CD4-positive, alpha-beta T cell treated with Interleukin-4 for 4 hours (primary cell): ENCODE measurements around the gene SLC29A3.
A peak's percentile ranks its signal among the peaks of the same experiment; 100 is the strongest.
"Not testable (repeated sequence)": the region's sequence is repeated elsewhere in the genome, so short reads cannot be mapped to it uniquely, and the experiment has no call there.

Experiments used
- DNase-seq: peaks from one replicate; pipeline ENCODE4 v3.0.0-alpha.2; 2020

Gene SLC29A3

DNA sequence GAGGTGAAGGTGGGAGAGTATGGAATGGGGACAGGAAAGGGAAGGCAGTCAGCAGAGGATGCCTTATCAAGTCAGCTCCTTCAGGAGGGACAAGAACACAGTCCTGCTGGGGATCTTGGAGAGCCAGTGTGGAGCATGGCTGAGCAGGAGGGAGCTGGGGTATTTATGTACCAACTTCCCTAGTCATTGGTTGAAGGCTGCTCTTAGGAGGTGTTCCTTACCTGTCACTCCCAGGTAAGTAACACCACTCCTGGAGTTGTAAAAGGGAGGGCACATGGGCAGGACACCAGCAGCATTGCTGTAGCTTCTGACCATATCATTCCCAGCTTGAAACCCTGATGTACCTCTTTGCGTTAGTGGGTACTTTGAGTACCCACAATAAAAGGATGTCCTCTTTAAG, 29.8 kb downstream of the SLC29A3 start:
- DNase-seq: no peak

GRCh38 chr10:71349406-71349805, 30.3 kb downstream of the SLC29A3 start:
- DNase-seq: no peak

- DNase-seq: no peak
Observed at GRCh38 chr10:71351087-71351486, 32.0 kb downstream of the SLC29A3 start.

DNA sequence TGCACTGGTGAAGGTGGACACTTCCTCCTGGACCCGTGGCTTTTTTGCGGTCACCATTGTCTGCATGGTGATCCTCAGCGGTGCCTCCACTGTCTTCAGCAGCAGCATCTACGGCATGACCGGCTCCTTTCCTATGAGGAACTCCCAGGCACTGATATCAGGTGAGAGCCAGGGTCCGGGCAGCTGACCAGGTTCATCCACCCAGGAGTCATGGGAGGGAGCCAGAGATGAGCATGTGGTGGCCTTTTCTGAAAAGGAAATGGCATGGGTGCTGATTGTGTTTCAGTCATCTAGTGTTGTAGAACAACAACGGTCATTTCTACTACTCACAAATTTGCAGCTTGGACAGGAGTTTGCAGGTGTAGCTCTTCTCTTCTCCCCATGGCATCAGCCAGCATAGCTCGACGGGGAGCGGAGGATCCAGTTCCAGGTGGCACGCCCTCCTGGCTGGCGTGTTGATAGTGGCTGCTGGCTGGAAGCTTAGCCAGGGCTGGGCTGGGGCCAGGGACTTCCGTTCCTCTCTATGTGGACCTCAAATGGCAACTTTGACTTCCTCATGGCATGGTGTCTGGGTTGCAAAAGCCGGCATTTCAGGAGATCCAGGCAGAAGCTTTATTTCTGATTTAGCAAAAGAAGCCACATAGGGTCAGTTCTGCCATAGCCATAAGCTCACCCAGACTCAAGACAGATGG, 32.7 kb downstream of the SLC29A3 start:
- DNase-seq: no peak

DNA sequence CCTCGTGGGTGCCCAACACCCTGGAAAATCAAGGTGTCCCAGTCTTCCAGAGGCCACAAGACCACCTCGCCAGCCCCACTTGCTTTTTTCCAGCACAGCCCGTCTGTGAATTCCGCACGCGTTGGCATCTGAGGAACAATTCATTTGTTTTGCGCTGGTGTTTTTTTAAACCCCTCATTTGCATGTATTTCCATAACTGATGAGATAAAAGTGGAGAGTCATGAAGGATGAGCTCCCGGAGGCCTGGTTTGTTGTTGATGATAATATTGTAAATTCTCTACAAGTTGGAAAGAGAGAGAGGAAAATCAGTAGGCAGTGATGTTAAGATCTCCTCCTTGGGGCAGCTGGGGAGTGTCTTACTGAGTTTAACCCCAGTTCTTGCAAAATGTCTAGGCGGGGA, 34.6 kb downstream of the SLC29A3 start:
- no peak for DNase-seq

- DNase-seq: no peak
Observed at GRCh38 chr10:71354776-71355175, 35.7 kb downstream of the SLC29A3 start.

- no peak for DNase-seq
Observed at GRCh38 chr10:71355886-71356285, 36.8 kb downstream of the SLC29A3 start.

DNA sequence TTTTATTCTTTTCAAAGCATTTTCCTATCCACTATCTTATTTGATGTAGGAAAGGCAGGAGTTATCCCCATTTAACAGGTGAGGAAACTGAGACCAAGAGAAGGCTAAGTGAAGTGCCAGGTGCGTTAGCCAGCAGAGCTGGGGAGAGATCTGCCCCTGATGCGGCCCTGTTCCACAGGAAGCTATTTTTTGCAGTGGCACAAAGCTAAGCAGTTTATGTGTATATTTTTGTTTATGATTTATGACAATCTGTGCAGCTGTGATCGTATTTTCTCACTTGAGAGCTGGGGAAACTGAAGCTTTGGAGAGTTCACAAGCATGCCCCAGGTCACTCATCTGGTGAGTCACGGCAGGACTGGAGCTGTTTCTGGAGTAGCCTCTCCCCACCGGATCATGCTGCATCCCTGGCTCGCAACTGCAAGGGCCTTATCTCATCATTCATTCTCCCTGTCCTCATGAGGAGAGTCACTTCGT, 38.8 kb downstream of the SLC29A3 start:
- DNase-seq: no peak

DNA sequence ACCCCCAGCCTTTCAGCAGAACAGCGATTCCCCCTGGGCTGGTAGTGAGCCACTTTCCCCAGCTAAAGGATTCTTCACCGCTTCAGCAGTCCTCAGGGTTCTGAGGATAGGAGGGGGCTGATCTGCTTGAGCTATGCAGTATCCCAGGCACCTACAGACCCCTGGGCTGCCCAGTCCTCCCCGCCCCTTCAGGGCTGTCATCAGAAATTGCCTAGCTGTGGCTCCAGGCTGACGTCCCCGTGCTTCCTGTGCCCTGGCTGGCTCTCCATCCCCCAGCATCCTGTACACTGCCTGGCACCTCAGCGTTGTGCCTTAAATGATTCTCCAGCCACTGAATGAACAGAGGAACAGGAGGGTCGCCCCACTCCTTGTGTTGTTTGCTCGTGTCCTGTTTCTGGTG, 39.2 kb downstream of the SLC29A3 start:
- DNase-seq: no peak

- not testable (repeated sequence) for DNase-seq
Observed at GRCh38 chr10:71358906-71359305, 39.8 kb downstream of the SLC29A3 start.

DNA sequence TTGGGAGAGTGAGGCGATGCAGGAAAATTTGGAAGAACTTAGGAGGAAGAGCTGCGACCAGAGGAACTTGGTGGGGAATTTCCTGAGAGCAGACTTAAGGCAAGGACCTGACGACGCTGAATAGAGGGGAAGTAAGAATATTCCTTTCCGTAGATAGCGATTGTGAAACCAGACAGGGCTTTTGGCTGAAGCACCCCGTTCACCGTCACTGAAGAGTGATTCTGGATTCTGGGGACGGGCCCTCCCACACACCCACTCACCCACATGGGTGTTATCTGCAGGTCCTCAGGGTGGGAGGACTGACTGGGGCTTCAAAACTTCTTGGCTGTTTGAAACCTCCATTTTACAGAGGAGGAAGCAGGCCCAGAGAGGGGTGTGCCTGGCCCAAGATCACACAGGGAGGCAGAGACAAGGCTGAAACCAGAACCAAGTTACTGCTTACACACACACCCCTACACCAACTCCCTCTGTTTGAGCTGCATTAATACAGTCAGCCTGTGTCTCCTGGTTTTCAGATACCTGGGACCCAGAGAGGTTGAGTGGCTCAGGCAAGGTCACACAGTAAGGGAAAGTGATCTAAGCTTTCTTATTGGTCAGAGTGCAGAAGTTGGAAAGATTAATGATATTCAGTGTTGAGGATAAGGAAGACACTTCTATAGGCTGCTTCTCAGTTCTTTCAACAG, 40.4 kb downstream of the SLC29A3 start:
- peak; percentile 18 for DNase-seq

DNA sequence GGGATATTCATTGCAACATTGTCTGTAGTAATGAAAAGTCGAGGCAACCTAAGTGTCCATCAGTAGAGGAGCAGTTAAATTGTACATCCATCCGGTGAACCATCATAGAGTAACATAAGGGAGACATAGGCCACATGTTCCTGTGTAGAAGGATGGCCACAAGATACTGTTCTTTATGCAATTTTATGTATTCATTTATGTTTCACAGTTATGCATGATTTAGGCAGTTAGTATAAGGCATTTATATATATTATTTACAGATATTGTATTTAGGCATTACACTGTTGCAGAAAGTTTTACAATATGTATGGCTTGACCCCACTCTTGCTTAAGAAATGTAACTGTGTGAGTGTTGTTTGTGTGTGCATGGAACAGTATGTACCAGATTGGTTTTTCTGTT, 41.7 kb downstream of the SLC29A3 start:
- no peak for DNase-seq

- no peak for DNase-seq
Observed at GRCh38 chr10:71361581-71361980, 42.5 kb downstream of the SLC29A3 start.

- DNase-seq: no peak
Observed at GRCh38 chr10:71362141-71362540, 43.1 kb downstream of the SLC29A3 start.

GRCh38 chr10:71363936-71364335, 44.9 kb downstream of the SLC29A3 start:
- DNase-seq: no peak

- DNase-seq: no peak
Observed at GRCh38 chr10:71365366-71365765, 46.3 kb downstream of the SLC29A3 start.

GRCh38 chr10:71366690-71367089, 47.6 kb downstream of the SLC29A3 start:
- no peak for DNase-seq

- DNase-seq: no peak
Observed at GRCh38 chr10:71367271-71367670, 48.2 kb downstream of the SLC29A3 start.

- DNase-seq: no peak
Observed at GRCh38 chr10:71368176-71368575, 49.1 kb downstream of the SLC29A3 start.

GRCh38 chr10:71368643-71369042, 49.6 kb downstream of the SLC29A3 start:
- no peak for DNase-seq

DNA sequence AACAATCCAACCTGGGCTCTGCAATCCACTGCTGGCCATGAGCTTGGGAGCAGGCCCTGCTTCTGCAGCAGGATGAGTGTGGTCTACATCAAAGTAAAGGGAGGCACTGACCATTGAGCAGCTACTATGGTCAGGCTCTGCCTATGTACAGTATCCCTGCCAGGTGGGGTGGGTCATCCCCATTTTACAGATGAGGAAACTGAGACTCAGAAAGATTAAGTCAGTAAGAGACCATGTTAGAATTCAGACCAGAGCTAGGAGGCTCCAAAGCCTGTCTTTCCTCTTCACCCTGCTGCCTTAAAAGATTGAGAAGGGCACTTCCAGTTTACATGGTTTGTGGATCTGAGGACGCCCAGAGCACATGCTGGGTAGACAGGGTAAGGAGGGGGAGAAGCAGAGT, 50.5 kb downstream of the SLC29A3 start:
- DNase-seq: no peak

DNA sequence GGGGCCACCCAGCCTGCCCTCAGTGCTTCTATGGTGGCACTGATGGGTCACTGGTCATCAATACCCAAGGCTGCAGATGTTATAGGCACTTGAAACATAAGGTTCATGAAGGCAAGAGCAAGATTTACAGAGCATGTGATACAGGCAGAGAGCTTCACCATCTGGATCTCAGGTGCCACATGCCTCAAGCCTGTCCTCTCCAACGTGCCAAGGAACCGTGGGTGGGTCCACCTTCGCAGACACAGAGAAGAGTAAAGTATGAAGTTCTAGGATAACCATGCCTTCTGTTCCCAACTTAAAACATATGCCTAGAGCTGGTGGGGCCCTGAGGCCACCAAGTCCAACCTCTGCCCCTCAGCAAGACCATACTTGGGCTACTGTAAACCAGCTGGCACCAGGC, 51.0 kb downstream of the SLC29A3 start:
- no peak for DNase-seq

- no peak for DNase-seq
Observed at GRCh38 chr10:71371750-71372166, 52.7 kb downstream of the SLC29A3 start.

DNA sequence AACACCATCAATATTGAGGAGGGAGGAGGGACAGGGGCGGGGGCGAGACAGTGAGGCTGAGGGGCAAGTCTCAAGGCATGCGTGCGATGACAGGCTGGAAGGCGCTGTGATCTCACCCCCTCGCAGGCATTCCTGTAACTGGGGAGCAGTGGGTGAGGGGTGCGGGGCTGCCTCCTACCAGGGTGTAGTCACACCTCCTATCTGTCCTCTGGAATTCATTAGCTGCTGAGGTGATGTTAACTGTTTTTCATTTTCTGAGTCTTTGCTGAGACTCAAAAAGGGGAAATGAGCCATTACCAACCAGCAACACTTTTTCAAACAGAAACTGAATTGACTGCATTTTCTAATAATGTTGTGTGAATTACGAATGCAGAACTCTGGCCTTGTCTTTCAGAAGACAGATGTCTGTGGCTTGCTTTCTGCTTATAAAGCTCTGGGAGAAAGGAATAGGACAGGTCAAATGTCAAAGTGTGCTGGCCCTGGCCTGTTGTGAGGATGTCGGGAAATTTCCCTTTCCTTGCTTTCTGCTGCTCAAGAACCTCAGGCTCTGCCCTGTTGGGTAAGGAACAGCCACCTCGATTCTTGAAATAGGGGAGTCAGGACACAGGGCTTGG, 53.9 kb downstream of the SLC29A3 start:
- DNase-seq: no peak
